ENCODE measurements around the gene CHMP2A. TPM values are rescaled to one million over a fixed set of nuclear protein-coding genes. Genes with fewer than 3 reads are reported as not detected.

CHMP2A gene
- total and polyA plus RNA-seq, 2 of the 4 experiments (the other 2 are of a cell fraction) = 105 to 183 TPM

- WGBS, 2 experiments (ENCODE audit: extremely low coverage in 2 of 2, insufficient read length in 1 of 2) = no CpG with 5 or more reads among the region's 3 CpGs
- Histone ChIP-seq H2AFZ (replicated peaks; ENCODE audit: low read length, poor library complexity) (no peak overlapping the region), H4K91ac (ENCODE audit: insufficient read depth, low read depth, low read length) (no peak overlapping the region), H4K5ac (ENCODE audit: low read depth, low read length) (no peak overlapping the region), H3K4me3 (ENCODE audit: insufficient read depth, low read depth, low read length) (no peak overlapping the region), H3K56ac (ENCODE audit: extremely low read depth, insufficient read depth, low read length) (no peak overlapping the region), H3K79me1 (ENCODE audit: low read depth in 1 of 2, low read length in 2 of 2) (no peaks in the 10 kb centered on the region), H2BK15ac (ENCODE audit: low read depth, low read length) (no peak overlapping the region), H2BK120ac (ENCODE audit: low read depth, low read length) (no peak overlapping the region), H3K36me3 (ENCODE audit: control insufficient read depth, insufficient read depth, low read length) (no peaks in the 10 kb centered on the region), H3K9me3 (ENCODE audit: control insufficient read depth, insufficient read depth, low read length) (no peaks in the 10 kb centered on the region), H4K8ac (ENCODE audit: low read depth in 2 of 2, low read length in 2 of 2) (no peak overlapping the region), H2BK20ac (ENCODE audit: low read depth, low read length) (no peak overlapping the region), H2AK5ac (ENCODE audit: low read depth, low read length) (no peak overlapping the region), H3K14ac (replicated peaks; ENCODE audit: low read depth, low read length) (no peak overlapping the region), H2BK5ac (ENCODE audit: low read depth, low read length, poor library complexity, severe bottlenecking) (no peak overlapping the region), H3K4me2 (ENCODE audit: low read depth, low read length) (no peak overlapping the region), H3K27me3 (ENCODE audit: control insufficient read depth, insufficient read depth, low read length) (peaks cover 49% of the 10 kb centered on the region), H2AK9ac (replicated peaks; ENCODE audit: low read depth, low read length, poor library complexity) (no peak overlapping the region), H4K20me1 (ENCODE audit: insufficient read depth, low read length) (no peaks in the 10 kb centered on the region), H3K18ac (ENCODE audit: low read depth, low read length) (no peak overlapping the region), H3K4ac (ENCODE audit: low read depth, low read length) (no peak overlapping the region), H3K27ac (ENCODE audit: insufficient read depth, low read length) (no peak overlapping the region), H3K23ac (ENCODE audit: low read depth, low read length) (no peak overlapping the region), H3K4me1 (ENCODE audit: control insufficient read depth, insufficient read depth, low read length) (no peaks in the 10 kb centered on the region), H3K9ac (ENCODE audit: low read depth, low read length) (no peak overlapping the region), H3K9me1 (ENCODE audit: insufficient read depth, low read length) (0 out of 2 replicates have a peak, but pooled peaks cover 2% of the 10 kb centered on the region)
- POLR2A ChIA-PET (ENCODE audit: unreplicated experiment) = no interaction called here
- CTCF ChIA-PET = no interaction called here
- TF ChIP-seq BHLHE40 (IDR thresholded peaks at IDR 0.05; ENCODE audit: low read depth, low read length) (no peak), RFX5 (IDR thresholded peaks at IDR 0.05; ENCODE audit: low read depth, low read length) (no peak), SMC3 (IDR thresholded peaks at IDR 0.05; ENCODE audit: low read depth, low read length) (no peak), ELK1 (IDR thresholded peaks at IDR 0.05; ENCODE audit: borderline replicate concordance, low read depth, low read length) (no peak), RCOR1 (IDR thresholded peaks at IDR 0.05; ENCODE audit: insufficient replicate concordance, low read length) (no peak), FOS (IDR thresholded peaks at IDR 0.05; ENCODE audit: low read depth, low read length) (no peak), MXI1 (IDR thresholded peaks at IDR 0.05; ENCODE audit: borderline replicate concordance, low read depth, low read length) (no peak), POLR2A (IDR thresholded peaks at IDR 0.05; ENCODE audit: low read depth, low read length) (no peak), CTCF (conservative IDR thresholded peaks at IDR 0.05; ENCODE audit: low read depth, low read length) (no peak), RAD21 (IDR thresholded peaks at IDR 0.05; ENCODE audit: low read length) (no peak), USF2 (IDR thresholded peaks at IDR 0.05; ENCODE audit: low read depth, low read length) (no peak), NFE2L2 (IDR thresholded peaks at IDR 0.05; ENCODE audit: low read depth, low read length) (no peak), MAZ (IDR thresholded peaks at IDR 0.05; ENCODE audit: borderline replicate concordance, low read depth, low read length) (no peak), MAFK (IDR thresholded peaks at IDR 0.05; ENCODE audit: low read depth, low read length) (no peak)
- DNase-seq (no peak), ATAC-seq (ENCODE audit: low read depth) (no peak)
- intact Hi-C loops (cut with micrococcal nuclease) (no loop called here), in situ Hi-C loops (cut with MboI; ENCODE audit: low sequenced_read_pairs) (no loop called here), dilution Hi-C loops (cut with HindIII; ENCODE audit: low sequenced_read_pairs, unreplicated experiment) (no loop called here)
- BruUV-seq (replicated peaks) = no TSS peak
Measured at GRCh38 chr19:58535857-58536256, 19.0 kb downstream of the CHMP2A start.
